NCI-H510A (cell line): ENCODE data around the gene NEDD4L.
"Not testable (repeated sequence)": the region's sequence is repeated elsewhere in the genome, so short reads cannot be mapped to it uniquely, and the experiment has no call there.

Source experiments
- DNase-seq: peaks from one replicate; lab custom pipeline; 2025; lab: John Stamatoyannopoulos, UW

Gene NEDD4L

DNA sequence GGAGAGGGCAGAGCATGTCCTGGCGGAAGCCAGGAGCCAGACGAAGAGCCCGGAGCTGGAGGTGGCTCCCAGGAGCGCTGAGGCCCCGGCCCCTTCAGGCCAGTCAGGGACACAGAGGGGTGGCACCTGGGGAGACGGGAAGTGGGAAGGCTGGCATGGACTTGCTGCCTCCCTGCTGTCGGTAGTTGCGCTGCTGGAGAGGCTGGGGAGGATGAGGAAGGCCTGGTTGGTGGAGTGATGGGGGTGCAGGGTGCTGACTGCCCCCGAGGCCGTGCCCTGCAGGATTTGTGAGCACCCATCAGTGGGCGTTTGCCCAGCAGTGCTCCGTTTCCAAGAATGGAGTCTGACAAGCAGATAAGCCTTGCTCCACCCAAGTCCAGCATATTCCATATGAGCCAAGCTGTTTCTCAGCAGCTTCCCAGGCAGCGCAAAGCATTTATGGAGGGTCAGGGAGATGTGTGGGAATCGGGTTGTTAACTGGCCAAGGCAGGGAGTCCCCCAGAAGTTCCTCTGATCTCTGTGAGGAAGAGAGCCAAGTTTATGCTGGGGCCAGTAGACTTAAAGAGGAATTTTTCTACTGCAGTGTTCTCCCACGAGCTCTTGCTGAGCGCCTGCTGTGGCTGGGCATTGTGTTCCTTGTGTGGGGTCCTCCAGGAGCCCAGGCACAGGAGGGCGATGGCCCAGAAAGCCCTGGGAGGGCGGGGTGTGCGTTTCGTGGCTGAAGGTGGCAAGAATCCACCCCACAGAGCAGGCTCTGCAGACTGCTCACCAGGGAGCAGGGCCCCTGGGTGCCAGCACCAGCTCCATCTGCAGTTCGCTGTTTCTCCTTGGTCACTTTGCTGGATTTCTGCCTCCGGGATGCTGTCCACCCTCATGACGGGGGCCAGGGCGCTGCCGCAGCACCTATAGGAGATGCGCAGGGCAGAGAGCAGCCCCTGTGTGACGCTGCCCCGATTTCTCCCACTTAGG is 334.7 kb downstream of the NEDD4L start:
- no peak for DNase-seq

DNA sequence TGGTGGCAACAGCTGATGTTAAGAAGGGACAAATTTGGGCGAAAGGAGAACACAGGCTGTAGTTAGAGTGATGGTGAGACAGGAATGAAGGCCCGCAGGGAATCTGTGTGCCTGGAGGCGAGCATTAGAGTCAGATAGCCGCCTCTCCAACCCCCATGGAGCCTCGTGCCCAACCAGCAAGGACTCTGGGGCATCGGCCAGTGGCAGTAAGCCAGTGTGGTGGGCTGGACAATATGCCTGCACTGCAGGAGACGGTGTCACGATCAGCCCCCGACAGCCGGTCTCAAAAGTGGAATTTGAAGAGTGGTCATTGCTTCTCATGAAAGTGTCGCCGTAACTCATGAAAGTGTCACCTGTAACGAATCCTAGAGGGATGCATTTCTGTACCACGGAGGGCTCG is 335.4 kb downstream of the NEDD4L start:
- DNase-seq: no peak

DNA sequence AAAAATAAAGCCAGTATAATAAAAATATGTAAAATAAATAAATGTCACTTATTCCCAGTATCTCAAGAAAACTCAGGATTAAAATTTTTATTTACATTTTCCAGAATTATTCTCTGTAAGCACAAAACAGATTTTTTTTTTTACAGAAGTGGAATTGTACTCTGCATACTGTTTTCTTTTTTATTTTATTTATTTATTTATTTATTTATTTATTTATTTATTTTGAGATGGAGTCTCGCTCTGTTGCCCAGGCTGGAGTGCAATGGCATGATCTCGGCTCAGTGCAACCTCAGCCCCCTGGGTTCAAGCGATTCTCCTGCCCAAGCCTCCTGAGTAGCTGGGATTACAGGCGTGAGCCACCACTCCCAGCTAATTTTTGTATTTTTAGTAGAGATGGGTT is 336.1 kb downstream of the NEDD4L start:
- not testable (repeated sequence) for DNase-seq

DNA sequence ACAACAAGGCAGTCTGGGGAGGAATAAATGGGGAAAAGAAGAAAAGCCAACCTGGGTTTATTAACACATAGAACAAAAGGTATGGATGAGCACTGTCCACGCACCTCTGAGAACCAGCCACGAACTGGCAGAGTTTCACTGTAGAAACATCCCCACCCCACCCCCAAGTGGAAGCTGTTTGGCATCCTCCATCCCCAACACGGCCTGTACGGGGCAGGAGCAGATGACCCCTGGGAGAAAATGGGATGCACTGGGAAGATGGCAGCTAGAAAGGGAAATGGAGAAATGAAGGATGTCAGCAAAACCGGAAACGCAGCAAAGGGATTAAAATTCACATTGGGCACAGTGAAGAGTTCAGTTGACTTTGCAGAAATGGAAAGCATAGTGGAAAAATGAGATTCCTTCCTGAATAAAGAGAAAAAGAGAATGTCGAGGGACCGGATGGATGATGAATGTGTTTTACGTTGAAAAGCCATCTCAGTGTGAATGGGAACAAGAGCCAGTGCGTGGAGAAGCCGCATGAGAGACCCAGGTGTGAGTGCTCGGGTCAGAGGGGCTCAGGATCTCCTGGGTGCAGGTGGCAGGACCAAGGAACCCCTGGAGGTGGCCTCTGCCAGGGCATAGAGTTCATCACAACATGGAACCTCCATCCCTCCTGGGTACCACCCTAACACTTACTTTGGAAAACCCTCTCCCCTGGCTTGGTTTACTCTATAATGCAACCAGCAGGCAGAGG is 337.8 kb downstream of the NEDD4L start:
- no peak for DNase-seq

DNA sequence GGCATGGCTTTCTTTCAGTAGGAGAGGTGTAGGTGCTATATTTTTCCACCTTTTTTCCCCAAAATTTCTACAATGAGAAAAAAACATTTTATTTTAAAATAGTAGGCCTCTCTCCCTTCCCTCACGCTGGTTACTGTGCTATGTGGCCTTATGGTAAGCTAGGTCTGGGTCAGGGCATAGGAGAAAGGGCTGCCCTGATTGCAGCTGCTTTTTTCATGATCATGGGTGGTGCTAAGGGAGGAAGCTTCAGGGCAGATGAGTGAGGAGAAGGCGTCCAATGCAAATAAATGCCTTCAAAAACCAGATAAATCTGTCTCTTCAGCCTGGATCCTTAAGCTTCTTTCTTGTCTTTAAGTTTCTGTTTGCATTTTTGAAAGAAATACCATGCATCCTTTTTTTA is 338.4 kb downstream of the NEDD4L start:
- no peak for DNase-seq

DNA sequence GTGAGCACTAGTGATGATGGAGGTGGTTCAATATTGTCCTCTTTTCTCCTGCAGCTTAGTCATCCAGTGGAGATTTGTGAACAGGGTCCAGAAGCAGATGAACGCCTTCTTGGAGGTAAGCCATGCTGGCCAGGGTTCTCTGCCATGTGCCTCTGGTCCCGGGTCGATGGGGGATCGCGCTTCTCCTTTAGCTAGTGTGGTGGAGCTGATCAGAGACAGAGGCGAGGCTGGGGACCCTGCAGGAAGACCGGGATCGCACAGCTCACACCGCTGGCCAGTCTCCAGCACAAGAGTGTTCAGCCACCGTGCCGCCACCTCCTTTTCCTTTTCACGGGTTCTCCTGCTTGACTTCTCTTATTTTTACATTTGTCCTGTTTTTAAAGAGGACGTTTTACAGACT is 341.4 kb downstream of the NEDD4L start:
- no peak for DNase-seq

DNA sequence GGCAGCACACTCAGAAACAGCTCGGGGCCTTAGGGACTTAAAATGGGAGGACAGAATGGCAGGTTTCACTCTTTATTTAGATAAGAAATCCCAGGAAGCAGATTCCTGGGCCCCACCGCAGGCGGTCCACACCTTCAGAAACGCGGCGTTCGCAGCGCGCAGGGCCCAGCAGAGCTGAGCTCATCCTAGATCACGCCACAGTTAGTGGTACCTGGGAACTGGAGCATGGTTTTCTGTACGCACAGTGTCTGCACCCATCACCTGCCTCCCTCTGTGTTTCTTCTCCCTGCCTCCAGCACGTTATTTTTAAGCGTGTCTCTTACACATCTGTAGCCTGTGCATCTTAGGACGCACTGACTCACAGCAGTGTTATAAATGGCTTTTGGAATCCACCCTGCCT is 342.8 kb downstream of the NEDD4L start:
- no peak for DNase-seq

DNA sequence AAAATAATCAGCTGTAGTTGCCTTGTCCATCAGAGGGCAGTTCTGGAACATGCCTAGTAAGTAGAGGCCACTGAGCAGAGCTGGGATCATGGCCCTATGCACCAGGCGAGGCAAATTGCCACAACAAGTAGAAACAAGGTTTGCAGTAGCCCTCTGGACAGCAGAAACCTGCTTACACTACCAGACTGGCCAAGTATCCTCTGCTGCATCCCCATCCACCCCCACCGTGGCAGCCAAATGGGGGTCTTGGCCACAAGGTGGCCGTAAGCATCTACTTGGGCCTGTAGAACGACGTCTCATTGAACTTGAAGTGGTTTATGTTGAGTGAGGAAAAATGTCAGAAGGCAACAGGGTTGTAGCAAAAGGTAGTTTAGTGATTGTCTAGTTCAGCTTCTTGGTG is 343.7 kb downstream of the NEDD4L start:
- DNase-seq: no peak

DNA sequence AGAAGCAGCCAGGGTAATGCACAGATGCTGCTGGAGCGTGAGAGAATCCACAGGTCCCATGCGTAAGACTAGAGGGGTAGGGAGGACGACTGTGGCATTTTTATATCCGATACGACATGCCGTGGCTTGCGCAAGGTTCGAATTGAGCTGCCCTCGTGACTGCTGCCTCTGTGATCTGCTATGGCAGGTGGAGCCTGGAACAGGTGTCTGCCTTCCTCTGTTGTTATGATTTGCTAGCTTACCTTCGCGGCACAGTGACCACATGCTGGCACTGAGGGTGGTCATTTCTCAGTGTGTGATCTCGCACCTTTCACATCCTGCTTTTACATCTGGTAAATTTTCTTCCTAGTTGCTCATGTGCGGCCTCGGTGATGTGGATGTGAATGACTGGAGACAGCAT is 344.7 kb downstream of the NEDD4L start:
- DNase-seq: no peak

DNA sequence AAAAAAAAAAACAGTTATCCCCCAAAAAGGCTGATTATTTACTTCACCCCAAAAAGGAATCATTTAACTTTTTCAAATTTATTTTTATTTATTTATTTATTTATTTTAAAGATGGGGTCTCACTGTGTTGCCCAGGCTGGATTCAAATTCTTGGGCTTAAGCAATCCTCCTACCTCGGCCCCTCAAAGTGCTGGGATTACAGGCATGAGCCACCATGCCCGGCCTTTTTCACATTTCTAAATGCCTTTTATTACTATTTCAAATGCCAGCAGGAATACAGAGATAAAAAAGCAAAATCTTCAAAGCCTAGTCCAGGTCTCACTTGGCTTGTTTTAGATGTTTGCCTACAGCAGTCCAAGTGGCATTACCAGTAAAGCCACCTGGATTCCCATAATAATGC is 345.7 kb downstream of the NEDD4L start:
- DNase-seq: no peak

DNA sequence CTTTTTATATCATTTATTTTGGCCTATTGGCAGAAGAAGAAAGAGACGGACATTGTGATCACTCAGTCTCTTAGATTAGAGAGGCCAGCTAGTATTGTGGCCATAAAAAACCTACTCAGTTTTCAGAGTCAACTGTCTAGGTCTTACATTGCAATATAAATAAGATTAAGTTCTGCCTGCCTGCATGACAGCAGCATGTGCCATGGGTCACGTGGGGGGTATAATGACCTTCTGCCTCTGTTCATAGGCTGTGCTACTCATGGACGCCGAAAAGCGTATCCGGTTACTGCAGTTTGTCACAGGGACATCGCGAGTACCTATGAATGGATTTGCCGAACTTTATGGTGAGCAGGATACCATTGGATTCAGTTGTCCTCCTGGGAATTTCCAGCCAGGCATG is 346.4 kb downstream of the NEDD4L start:
- no peak for DNase-seq

DNA sequence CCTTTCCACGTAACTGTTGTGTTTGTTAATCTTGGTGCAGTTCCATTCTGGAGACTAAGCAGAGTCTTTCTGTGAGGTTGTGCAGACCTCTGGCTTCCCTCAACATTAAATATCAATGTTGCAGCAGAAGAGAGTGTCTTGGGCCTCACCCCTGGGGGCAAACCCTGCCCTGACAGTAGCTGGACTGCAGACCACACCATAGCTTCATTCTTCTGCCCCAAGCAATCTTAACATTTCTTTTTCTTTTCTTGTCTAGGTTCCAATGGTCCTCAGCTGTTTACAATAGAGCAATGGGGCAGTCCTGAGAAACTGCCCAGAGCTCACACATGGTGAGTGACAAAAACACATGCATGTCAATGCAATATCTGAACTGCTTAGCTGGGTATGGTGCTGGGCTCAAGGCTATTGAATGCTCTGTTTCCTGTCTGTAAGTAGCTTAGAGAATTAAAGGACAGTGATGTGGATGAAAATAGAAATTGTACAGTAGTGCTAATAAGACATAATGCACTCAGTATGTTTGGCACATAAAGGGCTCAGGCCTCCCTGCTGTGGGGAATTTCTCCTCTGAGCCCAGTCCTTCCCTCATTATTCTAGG is 347.3 kb downstream of the NEDD4L start:
- DNase-seq: no peak

DNA sequence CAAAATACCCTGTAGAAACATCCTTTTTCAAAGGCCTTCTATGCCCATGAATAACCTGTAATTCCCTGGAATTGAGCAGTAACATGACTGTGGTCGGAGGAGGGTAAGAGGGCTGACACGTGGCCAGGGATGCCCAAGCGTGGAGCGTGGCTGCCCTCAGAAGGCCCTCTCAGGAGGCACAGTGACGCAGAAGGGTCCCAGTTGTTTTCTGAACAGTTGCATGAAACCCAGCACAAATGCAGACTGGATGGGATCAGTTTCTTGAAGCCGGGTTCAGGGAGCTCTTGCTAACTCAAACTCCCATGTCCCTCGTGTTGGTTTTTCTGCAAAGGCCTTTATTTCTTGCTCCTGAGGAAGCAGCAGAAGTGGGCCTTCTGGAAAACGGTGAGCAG is 347.9 kb downstream of the NEDD4L start:
- no peak for DNase-seq

DNA sequence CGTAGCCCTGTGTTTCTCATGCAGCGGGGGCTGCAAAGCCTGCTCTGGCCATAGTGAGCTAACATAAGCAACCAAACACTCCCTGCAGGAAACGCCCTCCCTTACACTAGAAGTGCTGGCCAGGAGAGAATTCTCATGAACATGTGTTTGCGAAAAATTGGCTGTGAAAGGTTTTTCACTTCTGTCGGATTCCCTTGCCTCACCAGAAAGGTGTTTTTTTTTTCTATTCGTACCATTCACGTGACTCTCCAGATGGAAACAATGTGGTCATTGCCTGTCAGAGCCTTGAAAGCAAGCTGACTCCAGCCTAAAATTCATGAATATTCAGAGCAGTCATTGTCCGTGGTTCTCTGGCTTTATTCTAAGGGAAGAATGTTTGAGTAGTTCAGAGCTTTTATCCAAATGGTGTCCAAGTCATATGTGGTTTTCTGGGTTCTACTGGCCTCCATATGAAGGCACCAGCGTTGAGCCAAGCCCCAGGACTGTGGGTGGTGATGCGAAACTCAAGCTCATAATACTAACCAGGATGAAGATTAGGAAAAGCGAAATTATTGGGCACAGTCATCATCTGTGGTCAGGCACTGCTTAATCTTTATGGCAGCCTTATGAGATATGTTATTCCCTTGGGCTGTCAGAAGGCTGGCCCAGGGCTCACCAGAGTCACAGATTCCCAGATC is 348.4 kb downstream of the NEDD4L start:
- DNase-seq: no peak

DNA sequence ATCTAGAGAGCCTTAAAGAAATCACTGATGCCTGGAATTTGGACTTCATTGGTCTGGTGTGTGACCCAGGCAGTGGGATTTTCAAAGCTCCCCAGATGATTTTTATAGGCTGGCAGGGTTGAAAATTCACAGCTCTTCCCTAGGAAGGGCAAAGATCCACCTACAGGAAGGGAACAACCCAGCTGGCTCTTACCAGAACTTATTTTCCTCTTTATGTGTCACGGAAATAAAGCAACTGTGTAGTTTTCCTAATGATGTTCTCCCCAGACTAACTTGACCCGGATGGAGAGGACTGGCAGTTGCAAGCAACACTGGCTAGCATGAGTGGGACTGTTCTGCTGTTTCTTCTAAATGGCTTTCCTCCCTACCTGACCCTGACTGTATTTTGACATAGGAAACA is 349.3 kb downstream of the NEDD4L start:
- DNase-seq: no peak

DNA sequence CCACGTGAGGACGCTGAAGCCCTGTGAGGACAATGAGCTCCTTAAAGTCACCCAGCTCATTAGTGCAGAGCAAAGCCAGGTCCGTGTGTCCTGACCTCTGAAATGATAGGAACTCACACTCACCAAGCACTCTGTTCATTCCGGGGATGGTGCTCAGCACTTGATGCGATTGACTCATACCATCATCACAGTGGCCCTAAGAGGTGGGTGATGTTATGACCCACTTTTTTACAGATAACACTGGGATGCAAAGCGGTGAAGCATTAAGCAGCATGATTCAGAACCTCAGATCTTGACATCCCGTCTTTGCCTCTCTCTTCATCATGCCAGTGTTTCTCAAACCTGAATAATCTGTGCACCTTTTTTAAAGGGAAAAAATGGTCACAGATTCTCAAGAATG is 350.0 kb downstream of the NEDD4L start:
- DNase-seq: no peak

DNA sequence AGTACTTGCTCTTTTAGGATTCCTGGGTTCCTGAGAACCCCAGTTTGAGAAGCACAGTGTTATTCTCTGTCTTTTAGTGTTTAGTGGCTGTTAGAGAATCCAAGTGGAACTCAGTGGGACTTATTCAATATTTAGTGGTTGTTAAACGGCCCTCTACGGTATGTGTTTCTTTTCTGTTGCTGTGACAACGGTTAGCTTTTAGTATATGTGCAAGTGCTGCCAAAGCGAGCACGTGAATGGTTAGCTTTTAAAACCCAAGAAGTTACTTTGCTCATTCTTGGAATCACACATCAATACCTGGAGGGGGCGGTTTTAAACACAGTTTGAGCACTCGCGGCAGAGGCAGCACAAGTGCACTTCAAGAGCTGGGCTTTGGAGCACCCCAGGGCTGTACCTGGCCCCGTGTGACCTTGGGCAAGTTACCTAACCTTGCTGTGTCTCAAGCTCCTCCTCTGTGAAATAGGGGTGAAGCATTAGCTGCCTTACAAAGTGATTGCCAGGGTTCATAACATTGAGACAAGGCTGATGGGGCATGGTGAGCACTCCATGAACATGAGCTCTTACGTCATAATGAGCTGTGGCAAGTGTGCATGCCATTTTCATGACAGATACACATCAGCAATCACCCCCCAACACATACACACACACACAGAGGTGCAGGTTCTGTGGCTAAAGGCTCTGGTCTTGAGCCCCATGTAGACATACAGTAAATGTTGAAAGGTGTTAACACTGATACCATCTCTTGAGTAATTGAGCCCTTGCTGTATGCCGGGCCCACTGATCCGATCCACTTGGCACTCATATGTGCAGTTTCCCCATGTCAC is 350.8 kb downstream of the NEDD4L start:
- no peak for DNase-seq

DNA sequence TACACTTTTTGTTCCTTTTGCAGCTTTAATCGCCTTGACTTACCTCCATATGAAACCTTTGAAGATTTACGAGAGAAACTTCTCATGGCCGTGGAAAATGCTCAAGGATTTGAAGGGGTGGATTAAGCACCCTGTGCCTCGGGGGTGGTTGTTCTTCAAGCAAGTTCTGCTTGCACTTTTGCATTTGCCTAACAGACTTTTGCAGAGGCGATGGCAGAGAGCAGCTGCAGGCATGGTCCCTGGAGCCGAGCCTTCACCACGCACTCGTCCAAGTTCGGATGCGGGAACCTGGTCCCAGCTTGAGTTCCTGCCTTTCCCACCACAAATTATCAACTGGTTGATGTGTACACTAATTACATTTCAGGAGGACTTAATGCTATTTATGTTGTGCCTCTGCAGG is 352.1 kb downstream of the NEDD4L start:
- no peak for DNase-seq

DNA sequence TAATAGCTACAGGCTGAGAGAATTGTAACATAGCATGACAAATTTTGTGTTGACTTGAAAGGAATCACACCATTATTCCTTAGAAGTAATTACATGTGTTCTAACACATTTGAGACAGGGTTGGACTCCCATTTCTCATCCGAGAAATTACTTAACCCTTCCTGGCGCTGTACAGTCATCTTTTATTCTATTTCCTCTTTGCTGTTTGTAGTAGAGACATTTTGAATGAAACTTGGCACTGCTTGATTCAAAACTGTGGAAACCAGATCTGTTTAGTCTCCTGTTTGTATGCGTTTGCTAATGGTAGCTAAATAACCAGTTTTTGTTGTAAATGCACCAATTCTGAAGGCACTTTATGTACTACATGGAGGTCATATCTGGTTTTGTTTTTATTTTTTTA is 352.9 kb downstream of the NEDD4L start:
- no peak for DNase-seq

DNA sequence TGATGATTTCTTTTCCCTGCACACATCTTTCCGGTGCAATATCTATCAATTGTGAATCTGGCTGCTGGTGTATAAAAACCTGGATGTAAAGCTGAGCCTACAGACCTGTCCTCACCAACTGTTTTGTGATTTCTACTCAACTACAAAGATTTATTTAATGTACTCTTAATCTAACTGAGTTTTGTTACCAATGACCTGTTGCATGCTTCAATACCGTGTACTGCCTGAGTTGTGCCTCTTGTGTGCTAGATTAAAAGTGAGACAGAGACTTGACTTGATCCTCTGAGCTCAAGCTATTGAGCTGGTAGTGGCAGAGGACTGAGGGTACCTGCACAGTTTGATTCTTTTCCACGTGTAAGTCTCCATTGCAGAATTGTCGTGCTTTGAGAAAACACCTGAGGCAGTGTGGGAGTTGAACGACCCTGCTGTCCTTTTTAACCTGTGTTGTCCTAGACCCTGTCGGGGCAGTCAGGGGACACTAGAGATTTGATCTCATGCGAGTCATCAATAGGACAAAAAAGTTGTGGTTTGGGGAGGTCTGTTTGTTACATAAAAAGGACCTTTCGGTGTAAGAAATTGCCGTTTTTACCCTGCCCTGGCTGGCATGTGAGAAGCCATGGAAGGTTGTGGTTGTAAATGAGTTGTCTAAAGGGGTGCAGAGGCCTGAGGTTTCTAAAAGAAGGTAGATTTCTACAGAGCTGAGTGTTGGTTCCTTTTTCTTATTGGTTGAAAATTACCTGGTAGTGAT is 353.5 kb downstream of the NEDD4L start:
- DNase-seq: no peak
